Osteocyte (in vitro differentiated cells): ENCODE results near the gene BMPR1A. TPM values are rescaled to one million over a fixed set of nuclear protein-coding genes. Genes with fewer than 3 reads are reported as not detected.

Source experiments
- DNase-seq: peaks from one replicate; pipeline ENCODE4 v3.0.0; 2021; ENCODE audit warnings: mixed read lengths; ENCODE audit not compliant: unreplicated experiment; ENCODE audit errors: extremely low spot score
- H3K27ac Mint-ChIP-seq: one replicate; pipeline ENCODE4 v1.8.0; 2021; ENCODE audit warnings: mild to moderate bottlenecking, mixed read lengths; ENCODE audit not compliant: unreplicated experiment
- H3K27me3 Mint-ChIP-seq: one replicate; pipeline ENCODE4 v1.8.0; 2021; ENCODE audit warnings: mixed read lengths; ENCODE audit not compliant: unreplicated experiment
- H3K36me3 Mint-ChIP-seq: one replicate; pipeline ENCODE4 v1.8.0; 2021; ENCODE audit warnings: mixed read lengths; ENCODE audit not compliant: unreplicated experiment
- H3K4me1 Mint-ChIP-seq: one replicate; pipeline ENCODE4 v1.8.0; 2021; ENCODE audit warnings: mixed read lengths; ENCODE audit not compliant: unreplicated experiment
- H3K4me3 Mint-ChIP-seq: one replicate; pipeline ENCODE4 v1.8.0; 2021; ENCODE audit warnings: mild to moderate bottlenecking, moderate library complexity, mixed read lengths; ENCODE audit not compliant: unreplicated experiment
- H3K9me3 Mint-ChIP-seq: one replicate; pipeline ENCODE4 v1.8.0; 2021; ENCODE audit warnings: mixed read lengths; ENCODE audit not compliant: unreplicated experiment
- long read RNA-seq: library from polyadenylated mRNA; unstranded; transcript quantifications from one replicate; pipeline ENCODE4 v2.0.0, GENCODE V29; 2021
- total RNA-seq: library from RNA; stranded (reverse); gene quantifications from 2 replicates; pipeline ENCODE4 v1.2.1, GENCODE V29; 2021
- TF ChIP-seq, protein P1 (sequence below): fragments of 200-600 bp; sonication (generic); IDR thresholded peaks from 2 replicates; pipeline ENCODE4 v1.5.0; 2021; ENCODE audit warnings: antibody characterized with exemption, mild to moderate bottlenecking, moderate library complexity

BMPR1A gene
- 75.5 and 79.6 TPM in 2 replicates for total RNA-seq
- long read RNA-seq, full-length matches to known transcripts, result 14 of 53 reads
- long read RNA-seq, partial matches to known transcripts, result 21 of 53 reads
- long read RNA-seq, other reads (novel, unspliced or antisense), result 18 of 53 reads

DNA sequence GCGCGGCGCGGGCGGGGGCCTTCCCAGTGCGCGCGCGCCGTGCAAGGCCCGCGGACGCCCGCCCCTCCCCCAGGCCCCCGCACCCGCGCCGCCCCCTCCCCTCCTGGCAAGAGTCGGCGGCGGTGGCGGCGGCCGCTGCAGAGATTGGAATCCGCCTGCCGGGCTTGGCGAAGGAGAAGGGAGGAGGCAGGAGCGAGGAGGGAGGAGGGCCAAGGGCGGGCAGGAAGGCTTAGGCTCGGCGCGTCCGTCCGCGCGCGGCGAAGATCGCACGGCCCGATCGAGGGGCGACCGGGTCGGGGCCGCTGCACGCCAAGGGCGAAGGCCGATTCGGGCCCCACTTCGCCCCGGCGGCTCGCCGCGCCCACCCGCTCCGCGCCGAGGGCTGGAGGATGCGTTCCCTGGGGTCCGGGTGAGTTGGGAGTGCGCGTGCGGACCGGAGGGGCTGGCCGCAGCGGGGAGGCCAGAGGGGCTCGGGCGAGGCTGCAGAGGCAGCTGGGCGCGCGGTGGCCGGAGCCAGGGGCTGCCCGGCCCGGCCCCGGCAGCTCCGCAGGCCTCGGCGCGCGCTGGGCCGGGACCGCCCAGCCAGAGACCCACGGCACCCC lies at the start of gene BMPR1A:
Gene BMPR1A (plus strand): TSS at position 109 of the 602 bp plus-strand sequence. CDS start 119,400 bp downstream, outside the sequence.
- H3K9me3 Mint-ChIP-seq, result no peaks in the 10 kb centered on the region
- TF ChIP-seq, protein P1, sequence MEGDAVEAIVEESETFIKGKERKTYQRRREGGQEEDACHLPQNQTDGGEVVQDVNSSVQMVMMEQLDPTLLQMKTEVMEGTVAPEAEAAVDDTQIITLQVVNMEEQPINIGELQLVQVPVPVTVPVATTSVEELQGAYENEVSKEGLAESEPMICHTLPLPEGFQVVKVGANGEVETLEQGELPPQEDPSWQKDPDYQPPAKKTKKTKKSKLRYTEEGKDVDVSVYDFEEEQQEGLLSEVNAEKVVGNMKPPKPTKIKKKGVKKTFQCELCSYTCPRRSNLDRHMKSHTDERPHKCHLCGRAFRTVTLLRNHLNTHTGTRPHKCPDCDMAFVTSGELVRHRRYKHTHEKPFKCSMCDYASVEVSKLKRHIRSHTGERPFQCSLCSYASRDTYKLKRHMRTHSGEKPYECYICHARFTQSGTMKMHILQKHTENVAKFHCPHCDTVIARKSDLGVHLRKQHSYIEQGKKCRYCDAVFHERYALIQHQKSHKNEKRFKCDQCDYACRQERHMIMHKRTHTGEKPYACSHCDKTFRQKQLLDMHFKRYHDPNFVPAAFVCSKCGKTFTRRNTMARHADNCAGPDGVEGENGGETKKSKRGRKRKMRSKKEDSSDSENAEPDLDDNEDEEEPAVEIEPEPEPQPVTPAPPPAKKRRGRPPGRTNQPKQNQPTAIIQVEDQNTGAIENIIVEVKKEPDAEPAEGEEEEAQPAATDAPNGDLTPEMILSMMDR, result no peak
- peak within 1 kb of the TSS; percentile 93 for H3K27ac Mint-ChIP-seq
- peak; percentile 98 for DNase-seq
- H3K36me3 Mint-ChIP-seq, result no peaks in the 10 kb centered on the region
- no peaks in the 10 kb centered on the region for H3K27me3 Mint-ChIP-seq
- peak within 1 kb of the TSS; percentile 83 for H3K4me3 Mint-ChIP-seq
- H3K4me1 Mint-ChIP-seq, result peaks cover 54% of the 10 kb centered on the region

DNA sequence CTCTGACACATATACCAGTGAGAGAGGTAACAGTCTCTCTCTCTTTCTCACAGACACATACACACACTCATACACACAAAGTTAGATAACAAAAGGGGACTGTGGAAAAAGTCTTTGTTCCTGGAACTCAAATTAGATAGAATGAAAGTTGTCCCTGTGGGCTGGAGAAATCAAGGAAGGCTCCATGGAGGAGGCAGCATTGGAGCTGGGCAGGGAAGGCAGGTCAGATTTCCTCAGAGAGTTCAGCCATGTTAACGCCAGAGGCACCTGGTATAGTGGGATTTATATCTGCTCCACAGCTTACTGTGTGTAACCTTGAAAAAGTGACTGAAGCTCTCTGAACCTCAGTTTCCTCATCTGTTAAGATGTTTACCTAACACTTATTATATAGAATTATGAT lies 49.4 kb upstream of the BMPR1A start:
- H3K27ac Mint-ChIP-seq, result no peak overlapping the region
- TF ChIP-seq, protein P1, result no peak
- no peaks in the 10 kb centered on the region for H3K27me3 Mint-ChIP-seq
- no peak for DNase-seq
- H3K36me3 Mint-ChIP-seq, result no peaks in the 10 kb centered on the region
- H3K4me3 Mint-ChIP-seq, result no peak overlapping the region
- H3K4me1 Mint-ChIP-seq, result peaks cover 9% of the 10 kb centered on the region
- H3K9me3 Mint-ChIP-seq, result no peaks in the 10 kb centered on the region

DNA sequence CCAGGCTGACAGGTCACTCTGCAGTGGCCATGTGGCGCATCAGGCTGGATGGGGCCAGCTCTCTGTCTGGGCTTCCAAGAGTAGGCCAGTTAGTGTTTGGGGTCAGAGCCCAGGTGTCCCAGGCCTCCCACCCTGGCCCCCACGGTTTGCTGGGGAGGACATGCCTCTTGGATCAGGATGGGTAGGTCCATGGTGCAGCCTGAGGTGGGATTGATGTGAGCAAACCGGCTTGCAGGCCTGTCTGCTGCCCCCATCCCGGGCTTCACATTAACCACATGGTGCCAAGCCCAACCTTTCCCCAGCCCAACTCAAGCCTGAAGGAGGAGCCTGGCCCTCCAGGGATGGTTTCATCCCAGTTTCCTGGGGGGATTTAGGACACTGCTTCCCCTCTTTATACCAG lies 48.9 kb upstream of the BMPR1A start:
- TF ChIP-seq, protein P1, result no peak
- no peak for DNase-seq
- Mint-ChIP-seq H3K4me3 (no peak overlapping the region), H3K4me1 (peaks cover 12% of the 10 kb centered on the region), H3K9me3 (no peaks in the 10 kb centered on the region), H3K36me3 (no peaks in the 10 kb centered on the region), H3K27ac (no peak overlapping the region), H3K27me3 (no peaks in the 10 kb centered on the region)

DNA sequence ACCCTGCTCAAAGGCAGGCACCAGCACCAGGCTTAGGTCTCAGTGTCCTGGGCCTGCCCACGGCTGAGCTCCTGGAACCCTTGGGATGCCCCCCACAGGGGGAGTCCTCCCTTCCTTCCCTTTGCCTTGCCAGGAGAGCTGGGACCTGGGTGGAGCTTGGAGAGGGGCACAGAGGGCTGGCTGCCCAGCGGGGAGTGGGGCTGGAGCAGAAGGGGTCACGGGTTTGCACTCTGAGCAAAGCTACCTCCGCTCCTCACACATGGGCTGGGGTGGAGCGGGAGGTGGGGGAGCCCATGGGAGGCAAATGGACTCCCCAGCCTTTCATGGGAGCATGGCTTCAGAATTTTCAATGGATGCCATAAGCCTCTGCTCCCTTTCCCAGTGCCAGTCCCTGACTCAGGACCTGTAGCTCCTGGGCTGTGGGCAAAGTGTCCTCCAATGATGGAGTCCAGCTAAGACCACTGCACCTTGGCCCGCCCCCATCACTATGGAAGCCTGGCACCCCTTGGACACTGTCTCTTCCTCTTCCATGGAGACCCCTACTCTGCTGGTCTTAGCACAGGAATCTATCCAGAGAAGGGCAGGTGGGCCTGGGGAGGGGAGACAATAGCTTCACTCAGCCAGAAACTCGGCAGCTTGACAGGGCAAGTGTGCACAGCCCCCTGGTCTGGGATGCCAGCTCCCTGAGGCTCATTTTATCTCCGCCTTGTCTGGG lies 48.2 kb upstream of the BMPR1A start:
- no peak overlapping the region for H3K4me3 Mint-ChIP-seq

More for the DNA sequence above, 48.2 kb upstream of the BMPR1A start:
- H3K27ac Mint-ChIP-seq, result no peak overlapping the region
- TF ChIP-seq, protein P1, result no peak
- H3K36me3 Mint-ChIP-seq, result no peaks in the 10 kb centered on the region
- DNase-seq, result no peak
- H3K27me3 Mint-ChIP-seq, result no peaks in the 10 kb centered on the region
- no peaks in the 10 kb centered on the region for H3K9me3 Mint-ChIP-seq
- H3K4me1 Mint-ChIP-seq, result peaks cover 12% of the 10 kb centered on the region
